ENCODE data around the gene CD160.
"Not testable (repeated sequence)": the region's sequence is repeated elsewhere in the genome, so short reads cannot be mapped to it uniquely, and the experiment has no call there.

GRCh38 chr1:145686078-145686477 lies 33.2 kb upstream of the CD160 start:
- TF ChIP-seq EZH2 (IDR thresholded peaks at IDR 0.05); POLR2AphosphoS5 (IDR thresholded peaks at IDR 0.05; ENCODE audit: borderline replicate concordance, low read depth, low read length): not testable (repeated sequence)
